GM23338 (cell line): ENCODE measurements around the gene MRTFA. TPM values are rescaled to one million over a fixed set of nuclear protein-coding genes. Genes with fewer than 3 reads are reported as not detected.

ENCODE experiments used
- ATAC-seq: fragments of 200-7000 bp; cut with Tn5 transposase; 3 replicates; pipeline ENCODE4 v1.9.1; 2020
- DNase-seq: peaks from one replicate; pipeline ENCODE4 v3.0.0-alpha.2; 2015; ENCODE audit warnings: low spot score
- H2AFZ ChIP-seq: fragments of 200-600 bp; sonication (generic); 2 replicates; pipeline ENCODE4 v1.8.0; 2016; ENCODE audit warnings: antibody characterized with exemption, mild to moderate bottlenecking, moderate library complexity
- H3F3A ChIP-seq: fragments of 200-600 bp; sonication (generic); replicated peaks from 2 replicates; pipeline ENCODE4 v1.8.0; 2017; ENCODE audit warnings: antibody characterized with exemption, mixed run types, low read depth
- H3K27ac ChIP-seq: fragments of 200-600 bp; sonication (generic); 2 replicates; pipeline ENCODE4 v1.6.1; 2016; ENCODE audit warnings: low read depth
- H3K27me3 ChIP-seq: fragments of 200-600 bp; sonication (generic); 2 replicates; pipeline ENCODE4 v1.8.0; 2016; ENCODE audit warnings: mild to moderate bottlenecking, mixed run types, moderate library complexity; ENCODE audit not compliant: insufficient read depth
- H3K36me3 ChIP-seq: fragments of 200-600 bp; sonication (generic); 2 replicates; pipeline ENCODE4 v1.8.0; 2016; ENCODE audit warnings: mild to moderate bottlenecking; ENCODE audit not compliant: insufficient read depth
- H3K4me1 ChIP-seq: fragments of 200-600 bp; sonication (generic); 2 replicates; pipeline ENCODE4 v1.8.0; 2016; ENCODE audit warnings: mild to moderate bottlenecking, moderate library complexity; ENCODE audit not compliant: insufficient read depth
- H3K4me2 ChIP-seq: fragments of 200-600 bp; sonication (generic); 2 replicates; pipeline ENCODE4 v1.7.1; 2017; ENCODE audit warnings: mixed run types
- H3K4me3 ChIP-seq: fragments of 200-600 bp; sonication (generic); 2 replicates; pipeline ENCODE4 v1.6.1; 2016; ENCODE audit warnings: mixed run types
- H3K79me2 ChIP-seq: fragments of 200-600 bp; sonication (generic); replicated peaks from 2 replicates; pipeline ENCODE4 v1.8.0; 2017; ENCODE audit warnings: mild to moderate bottlenecking; ENCODE audit not compliant: insufficient read depth
- H3K9me2 ChIP-seq: fragments of 200-600 bp; sonication (generic); 2 replicates; pipeline ENCODE4 v1.8.0; 2017; ENCODE audit not compliant: insufficient read depth
- H4K20me1 ChIP-seq: fragments of 200-600 bp; sonication (generic); replicated peaks from 2 replicates; pipeline ENCODE4 v1.8.0; 2017; ENCODE audit warnings: mild to moderate bottlenecking; ENCODE audit not compliant: insufficient read depth
- H3K27ac Mint-ChIP-seq: 2 replicates; pipeline ENCODE4 v1.8.0; 2020; ENCODE audit warnings: inconsistent platforms, mild to moderate bottlenecking, moderate library complexity, mixed read lengths
- H3K27me3 Mint-ChIP-seq: 3 replicates; pipeline ENCODE4 v1.8.0; 2022; ENCODE audit warnings: low read depth, mild to moderate bottlenecking, moderate library complexity, mixed read lengths, inconsistent platforms; ENCODE audit not compliant: insufficient read depth, poor library complexity
- H3K36me3 Mint-ChIP-seq: 3 replicates; pipeline ENCODE4 v1.8.0; 2021; ENCODE audit warnings: low read depth, mild to moderate bottlenecking, inconsistent platforms, moderate library complexity, mixed read lengths
- H3K4me1 Mint-ChIP-seq: 3 replicates; pipeline ENCODE4 v1.8.0; 2020; ENCODE audit warnings: mild to moderate bottlenecking, inconsistent platforms, mixed read lengths
- H3K4me3 Mint-ChIP-seq: 3 replicates; pipeline ENCODE4 v1.8.0; 2021; ENCODE audit warnings: moderate library complexity, mild to moderate bottlenecking, inconsistent platforms, mixed read lengths
- H3K9me3 Mint-ChIP-seq: 3 replicates; pipeline ENCODE4 v1.8.0; 2020; ENCODE audit warnings: moderate library complexity, mild to moderate bottlenecking, inconsistent platforms, mixed read lengths
- CREB1 ChIP-seq: fragments of 250-450 bp; sonication (Bioruptor Pico); IDR thresholded peaks from 2 replicates; pipeline ENCODE4 v1.5.0; 2020; ENCODE audit warnings: low read depth, mild to moderate bottlenecking, moderate library complexity
- CTCF ChIP-seq, 2 experiments: fragments of 200-600 bp in 1 of 2; sonication (generic) in 1 of 2; conservative IDR thresholded peaks; 2 replicates each; pipeline versions ENCODE4 v1.5.1 to v1.6.1; 2016 to 2017; ENCODE audit warnings: antibody characterized with exemption in 2 of 2, low read depth in 2 of 2, mild to moderate bottlenecking in 2 of 2, moderate library complexity in 1 of 2
- ETS1 ChIP-seq: IDR thresholded peaks from 2 replicates; pipeline ENCODE4 v1.6.1; 2016; ENCODE audit warnings: antibody characterized with exemption
- EZH2phosphoT487 ChIP-seq: fragments of 200-600 bp; sonication (generic); IDR thresholded peaks from one replicate; pipeline ENCODE4 v1.8.1; 2018; ENCODE audit warnings: antibody characterized with exemption; ENCODE audit not compliant: unreplicated experiment
- JUNB ChIP-seq: IDR thresholded peaks from one replicate; pipeline ENCODE4 v1.6.1; 2016; ENCODE audit warnings: antibody characterized with exemption; ENCODE audit not compliant: unreplicated experiment
- NANOG ChIP-seq: IDR thresholded peaks from 2 replicates; pipeline ENCODE4 v1.6.1; 2016; ENCODE audit warnings: antibody characterized with exemption, borderline replicate concordance
- POLR2AphosphoS5 ChIP-seq: IDR thresholded peaks from 2 replicates; pipeline ENCODE4 v1.6.1; 2016; ENCODE audit warnings: antibody characterized with exemption, low read depth
- STAT1 ChIP-seq: IDR thresholded peaks from one replicate; pipeline ENCODE4 v1.6.1; 2016; ENCODE audit warnings: antibody characterized with exemption; ENCODE audit not compliant: unreplicated experiment
- ZNF114 ChIP-seq: fragments of 250-450 bp; sonication (Bioruptor Pico); IDR thresholded peaks from 2 replicates; pipeline ENCODE4 v1.5.0; 2020; ENCODE audit warnings: mild to moderate bottlenecking, moderate library complexity
- ZNF331 ChIP-seq: fragments of 250-450 bp; sonication (Bioruptor Pico); IDR thresholded peaks from 2 replicates; pipeline ENCODE4 v1.5.0; 2020; ENCODE audit warnings: low read depth, mild to moderate bottlenecking, moderate library complexity
- polyA plus RNA-seq: library from polyadenylated mRNA; unstranded; fragments of >200 nt; fragmentation: Nextera tagmentation; extraction: Ambion mirVana; gene quantifications from 2 replicates; pipeline ENCODE4 v1.2.1, GENCODE V29; 2016
- total RNA-seq: library from RNA; depleted of rRNA; stranded (reverse); fragments of >200 nt; shearing (Covaris generic); gene quantifications from 2 replicates; pipeline ENCODE4 v1.2.3, GENCODE V29; 2014
- TF ChIP-seq, protein P1 (sequence below): IDR thresholded peaks from one replicate; pipeline ENCODE4 v1.6.1; 2018; ENCODE audit warnings: antibody characterized with exemption; ENCODE audit not compliant: unreplicated experiment

The MRTFA gene
- total and polyA plus RNA-seq, 2 experiments from 2014 or later = 18.1 to 92.4 TPM

DNA sequence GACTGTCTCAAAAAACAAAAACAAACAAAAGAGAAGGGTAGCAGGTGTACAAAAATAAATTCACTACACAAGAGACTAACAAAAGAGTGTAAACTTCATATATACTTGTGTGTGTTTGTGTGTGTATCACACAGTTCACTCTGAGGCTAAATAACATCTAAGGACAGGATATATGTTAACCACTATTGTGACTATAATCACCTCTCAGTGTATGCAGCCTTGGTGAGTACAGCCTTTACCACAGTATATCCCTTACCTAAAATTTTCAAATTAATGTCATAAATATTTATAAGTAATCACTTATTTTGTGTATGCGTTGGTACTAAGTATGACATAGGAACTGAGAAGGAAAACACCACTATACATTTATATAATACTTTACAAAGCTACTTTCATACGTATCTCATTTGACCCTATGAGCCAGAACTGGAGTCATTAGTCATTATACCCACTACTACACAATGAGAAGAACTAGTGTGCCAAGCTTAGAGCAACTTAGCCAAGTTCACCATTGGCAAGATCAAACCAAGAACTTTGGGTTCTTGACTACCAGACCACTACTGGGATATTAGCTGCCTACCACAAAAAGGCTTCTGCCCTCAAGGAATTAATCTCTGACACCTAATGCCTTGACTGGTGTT lies 149.4 kb downstream of the MRTFA start:
- H3K4me3 Mint-ChIP-seq = no peak overlapping the region
- H3K9me3 Mint-ChIP-seq = peaks cover 2% of the 10 kb centered on the region; the same call in 1 of the 3 replicates
- peaks cover 3% of the 10 kb centered on the region for H3K4me1 Mint-ChIP-seq
- Histone ChIP-seq H3K36me3 (no peaks in the 10 kb centered on the region), H3K27ac (no peak overlapping the region), H3K4me3 (no peak overlapping the region), H2AFZ (no peak overlapping the region), H3F3A (no peaks in the 10 kb centered on the region), H3K79me2 (peaks cover 8% of the 10 kb centered on the region; the same call in 1 of the 2 replicates), H4K20me1 (peaks cover 1% of the 10 kb centered on the region; the same call in 1 of the 2 replicates), H3K4me2 (no peak overlapping the region), H3K9me2 (no peaks in the 10 kb centered on the region), H3K4me1 (peaks cover 5% of the 10 kb centered on the region), H3K27me3 (no peaks in the 10 kb centered on the region)
- no peak overlapping the region for H3K27ac Mint-ChIP-seq
- H3K36me3 Mint-ChIP-seq = peaks cover 7% of the 10 kb centered on the region
- H3K27me3 Mint-ChIP-seq = peaks cover 3% of the 10 kb centered on the region
- ATAC-seq (no peak), DNase-seq (no peak)
- TF ChIP-seq POLR2AphosphoS5 (no peak), ZNF114 (CRISPR knock-in tag) (no peak), ETS1 (no peak), ZNF331 (CRISPR knock-in tag) (no peak), JUNB (no peak), CTCF (conservative IDR thresholded peaks at IDR 0.05; ENCODE audit: low read depth in 2 of 2) (no peak), STAT1 (no peak), CREB1 (CRISPR knock-in tag) (no peak), NANOG (no peak), EZH2phosphoT487 (no peak)
- TF ChIP-seq, protein P1, sequence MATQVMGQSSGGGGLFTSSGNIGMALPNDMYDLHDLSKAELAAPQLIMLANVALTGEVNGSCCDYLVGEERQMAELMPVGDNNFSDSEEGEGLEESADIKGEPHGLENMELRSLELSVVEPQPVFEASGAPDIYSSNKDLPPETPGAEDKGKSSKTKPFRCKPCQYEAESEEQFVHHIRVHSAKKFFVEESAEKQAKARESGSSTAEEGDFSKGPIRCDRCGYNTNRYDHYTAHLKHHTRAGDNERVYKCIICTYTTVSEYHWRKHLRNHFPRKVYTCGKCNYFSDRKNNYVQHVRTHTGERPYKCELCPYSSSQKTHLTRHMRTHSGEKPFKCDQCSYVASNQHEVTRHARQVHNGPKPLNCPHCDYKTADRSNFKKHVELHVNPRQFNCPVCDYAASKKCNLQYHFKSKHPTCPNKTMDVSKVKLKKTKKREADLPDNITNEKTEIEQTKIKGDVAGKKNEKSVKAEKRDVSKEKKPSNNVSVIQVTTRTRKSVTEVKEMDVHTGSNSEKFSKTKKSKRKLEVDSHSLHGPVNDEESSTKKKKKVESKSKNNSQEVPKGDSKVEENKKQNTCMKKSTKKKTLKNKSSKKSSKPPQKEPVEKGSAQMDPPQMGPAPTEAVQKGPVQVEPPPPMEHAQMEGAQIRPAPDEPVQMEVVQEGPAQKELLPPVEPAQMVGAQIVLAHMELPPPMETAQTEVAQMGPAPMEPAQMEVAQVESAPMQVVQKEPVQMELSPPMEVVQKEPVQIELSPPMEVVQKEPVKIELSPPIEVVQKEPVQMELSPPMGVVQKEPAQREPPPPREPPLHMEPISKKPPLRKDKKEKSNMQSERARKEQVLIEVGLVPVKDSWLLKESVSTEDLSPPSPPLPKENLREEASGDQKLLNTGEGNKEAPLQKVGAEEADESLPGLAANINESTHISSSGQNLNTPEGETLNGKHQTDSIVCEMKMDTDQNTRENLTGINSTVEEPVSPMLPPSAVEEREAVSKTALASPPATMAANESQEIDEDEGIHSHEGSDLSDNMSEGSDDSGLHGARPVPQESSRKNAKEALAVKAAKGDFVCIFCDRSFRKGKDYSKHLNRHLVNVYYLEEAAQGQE = no peak
